HepG2 (cell line): Measurements from ENCODE around the gene PPP2R5D. TPM values are rescaled to one million over a fixed set of nuclear protein-coding genes. Genes with fewer than 3 reads are reported as not detected.

Source experiments
- EZH2 ChIP-seq: conservative IDR thresholded peaks from 2 replicates; pipeline ENCODE4 v1.6.1; 2012; ENCODE audit warnings: mild to moderate bottlenecking, low read depth, low read length, moderate library complexity
- FOSL2 ChIP-seq: sonication (generic); formaldehyde crosslinking; IDR thresholded peaks from 2 replicates; pipeline ENCODE4 v1.4.0; 2020; ENCODE audit warnings: missing genetic modification reagents
- JDP2 ChIP-seq: sonication (generic); formaldehyde crosslinking; IDR thresholded peaks from 2 replicates; pipeline ENCODE4 v1.8.1; 2022; ENCODE audit warnings: missing genetic modification reagents, borderline replicate concordance
- KDM5B ChIP-seq: sonication (generic); formaldehyde crosslinking; IDR thresholded peaks from 2 replicates; pipeline ENCODE4 v1.4.0; 2020; ENCODE audit warnings: missing genetic modification reagents, mild to moderate bottlenecking, borderline replicate concordance
- RCOR2 ChIP-seq: IDR thresholded peaks from 2 replicates; pipeline ENCODE4 v1.6.1; 2016; ENCODE audit warnings: missing biosample characterization, missing genetic modification reagents
- SUZ12 ChIP-seq: fragments of 150-350 bp; IDR thresholded peaks from 2 replicates; pipeline ENCODE4 v1.6.1; 2014; ENCODE audit warnings: low read depth, low read length
- TRIM24 ChIP-seq: sonication (generic); formaldehyde crosslinking; IDR thresholded peaks from 2 replicates; pipeline ENCODE4 v1.8.0; 2022; ENCODE audit warnings: mild to moderate bottlenecking, missing genetic modification reagents
- ZC3H13 ChIP-seq: sonication (generic); formaldehyde crosslinking; IDR thresholded peaks from 2 replicates; pipeline ENCODE4 v1.8.1; 2023; ENCODE audit warnings: mild to moderate bottlenecking, missing genetic modification reagents, moderate library complexity
- ZNF225 ChIP-seq: sonication (generic); formaldehyde crosslinking; IDR thresholded peaks from 2 replicates; pipeline ENCODE4 v1.4.0; 2020; ENCODE audit warnings: mild to moderate bottlenecking, missing genetic modification reagents
- ZNF746 ChIP-seq: sonication (generic); formaldehyde crosslinking; IDR thresholded peaks from 2 replicates; pipeline ENCODE4 v1.8.0; 2022; ENCODE audit warnings: mild to moderate bottlenecking, missing genetic modification reagents
- ZNF775 ChIP-seq: sonication (generic); formaldehyde crosslinking; IDR thresholded peaks from 2 replicates; pipeline ENCODE4 v1.4.0; 2020; ENCODE audit warnings: missing genetic modification reagents, mild to moderate bottlenecking, moderate library complexity, borderline replicate concordance
- polyA plus RNA-seq, 8 experiments: library from polyadenylated mRNA; depleted of rRNA in 3 of 8; stranded (reverse) in 7 of 8; unstranded in 1 of 8; fragments of >200 nt; fragmentation: Illumina TruSeq in 4 of 8; extraction: Trizol in 4 of 8; gene quantifications; 2 replicates each; pipeline versions ENCODE4 v1.2.1 to v1.2.3, GENCODE V29; 2011 to 2016; ENCODE audit warnings: low read depth in 4 of 8, missing spikeins in 1 of 8, mixed read lengths in 1 of 8; ENCODE audit not compliant: insufficient read depth in 1 of 8
- total RNA-seq, 5 experiments: library from RNA; depleted of rRNA; stranded (reverse); fragments of >200 nt; fragmentation: Illumina TruSeq; extraction: Trizol; gene quantifications; 2 replicates each; pipeline ENCODE4 v1.2.3, GENCODE V29; 2016; ENCODE audit warnings: low read depth in 1 of 5
- TF ChIP-seq, protein P1 (sequence below): sonication (generic); formaldehyde crosslinking; IDR thresholded peaks from 2 replicates; pipeline ENCODE4 v1.4.0; 2020; ENCODE audit warnings: mild to moderate bottlenecking, missing genetic modification reagents
- TF ChIP-seq, protein P2 (sequence below): fragments of 450-650 bp; IDR thresholded peaks from 2 replicates; pipeline ENCODE4 v1.6.1; 2017
- TF ChIP-seq, protein P3 (sequence below): sonication (generic); formaldehyde crosslinking; IDR thresholded peaks from 2 replicates; pipeline ENCODE4 v1.5.0; 2020; ENCODE audit warnings: mild to moderate bottlenecking, missing genetic modification reagents
- TF ChIP-seq, protein P4 (sequence below): sonication (generic); formaldehyde crosslinking; conservative IDR thresholded peaks from 2 replicates; pipeline ENCODE4 v1.8.0; 2022; ENCODE audit warnings: low read depth, missing genetic modification reagents

PPP2R5D gene
- total and polyA plus RNA-seq, 2 of the 13 experiments (the other 11 are each of a cell fraction or from before 2014, with no cell fraction given): 53.7 to 60.4 TPM

DNA sequence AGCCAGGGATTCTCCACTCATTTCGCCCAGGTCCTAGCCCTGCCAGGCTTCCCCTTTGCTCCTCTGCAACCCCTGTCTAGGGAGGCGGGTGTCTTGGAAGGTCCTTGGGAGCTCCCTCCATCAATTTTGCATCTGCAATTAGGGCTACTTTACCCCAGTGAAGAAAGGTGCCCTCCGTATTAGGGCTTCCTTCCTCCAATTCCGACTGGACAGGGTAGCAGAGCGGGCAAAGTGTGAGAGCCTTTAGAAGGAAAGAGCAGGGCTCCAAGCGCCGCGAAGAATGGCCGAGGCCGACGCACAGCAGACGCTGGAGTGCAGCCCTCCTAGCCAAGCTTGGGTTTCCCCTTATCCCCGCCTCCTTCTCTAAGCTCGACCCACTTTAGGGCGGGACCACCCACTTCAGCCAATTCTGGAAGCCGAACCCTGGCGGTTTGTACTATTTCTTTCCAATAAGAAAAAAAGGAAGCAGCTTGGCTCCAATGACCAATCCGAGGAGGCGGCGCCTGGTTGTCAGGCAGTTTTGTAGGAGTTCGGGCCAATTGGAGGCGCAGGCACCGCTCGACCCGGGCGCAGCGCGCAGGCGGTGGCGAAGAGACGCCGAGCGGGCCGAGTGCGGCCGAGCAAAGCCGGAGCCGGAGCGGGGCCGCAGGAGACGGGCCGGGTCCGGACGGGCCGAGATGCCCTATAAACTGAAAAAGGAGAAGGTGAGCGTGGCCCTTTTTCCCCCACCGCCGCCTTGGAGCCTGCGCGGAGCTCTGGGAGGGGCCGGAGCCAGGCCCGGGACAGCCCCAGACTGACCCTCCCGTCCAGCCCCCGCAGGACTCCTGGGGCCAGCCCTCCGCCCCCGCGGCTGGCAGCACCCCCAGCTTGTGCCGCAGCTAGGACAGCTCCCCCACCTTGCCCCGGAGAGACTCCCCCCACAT lies at the start of gene PPP2R5D (continued):
- TF ChIP-seq, protein P1, sequence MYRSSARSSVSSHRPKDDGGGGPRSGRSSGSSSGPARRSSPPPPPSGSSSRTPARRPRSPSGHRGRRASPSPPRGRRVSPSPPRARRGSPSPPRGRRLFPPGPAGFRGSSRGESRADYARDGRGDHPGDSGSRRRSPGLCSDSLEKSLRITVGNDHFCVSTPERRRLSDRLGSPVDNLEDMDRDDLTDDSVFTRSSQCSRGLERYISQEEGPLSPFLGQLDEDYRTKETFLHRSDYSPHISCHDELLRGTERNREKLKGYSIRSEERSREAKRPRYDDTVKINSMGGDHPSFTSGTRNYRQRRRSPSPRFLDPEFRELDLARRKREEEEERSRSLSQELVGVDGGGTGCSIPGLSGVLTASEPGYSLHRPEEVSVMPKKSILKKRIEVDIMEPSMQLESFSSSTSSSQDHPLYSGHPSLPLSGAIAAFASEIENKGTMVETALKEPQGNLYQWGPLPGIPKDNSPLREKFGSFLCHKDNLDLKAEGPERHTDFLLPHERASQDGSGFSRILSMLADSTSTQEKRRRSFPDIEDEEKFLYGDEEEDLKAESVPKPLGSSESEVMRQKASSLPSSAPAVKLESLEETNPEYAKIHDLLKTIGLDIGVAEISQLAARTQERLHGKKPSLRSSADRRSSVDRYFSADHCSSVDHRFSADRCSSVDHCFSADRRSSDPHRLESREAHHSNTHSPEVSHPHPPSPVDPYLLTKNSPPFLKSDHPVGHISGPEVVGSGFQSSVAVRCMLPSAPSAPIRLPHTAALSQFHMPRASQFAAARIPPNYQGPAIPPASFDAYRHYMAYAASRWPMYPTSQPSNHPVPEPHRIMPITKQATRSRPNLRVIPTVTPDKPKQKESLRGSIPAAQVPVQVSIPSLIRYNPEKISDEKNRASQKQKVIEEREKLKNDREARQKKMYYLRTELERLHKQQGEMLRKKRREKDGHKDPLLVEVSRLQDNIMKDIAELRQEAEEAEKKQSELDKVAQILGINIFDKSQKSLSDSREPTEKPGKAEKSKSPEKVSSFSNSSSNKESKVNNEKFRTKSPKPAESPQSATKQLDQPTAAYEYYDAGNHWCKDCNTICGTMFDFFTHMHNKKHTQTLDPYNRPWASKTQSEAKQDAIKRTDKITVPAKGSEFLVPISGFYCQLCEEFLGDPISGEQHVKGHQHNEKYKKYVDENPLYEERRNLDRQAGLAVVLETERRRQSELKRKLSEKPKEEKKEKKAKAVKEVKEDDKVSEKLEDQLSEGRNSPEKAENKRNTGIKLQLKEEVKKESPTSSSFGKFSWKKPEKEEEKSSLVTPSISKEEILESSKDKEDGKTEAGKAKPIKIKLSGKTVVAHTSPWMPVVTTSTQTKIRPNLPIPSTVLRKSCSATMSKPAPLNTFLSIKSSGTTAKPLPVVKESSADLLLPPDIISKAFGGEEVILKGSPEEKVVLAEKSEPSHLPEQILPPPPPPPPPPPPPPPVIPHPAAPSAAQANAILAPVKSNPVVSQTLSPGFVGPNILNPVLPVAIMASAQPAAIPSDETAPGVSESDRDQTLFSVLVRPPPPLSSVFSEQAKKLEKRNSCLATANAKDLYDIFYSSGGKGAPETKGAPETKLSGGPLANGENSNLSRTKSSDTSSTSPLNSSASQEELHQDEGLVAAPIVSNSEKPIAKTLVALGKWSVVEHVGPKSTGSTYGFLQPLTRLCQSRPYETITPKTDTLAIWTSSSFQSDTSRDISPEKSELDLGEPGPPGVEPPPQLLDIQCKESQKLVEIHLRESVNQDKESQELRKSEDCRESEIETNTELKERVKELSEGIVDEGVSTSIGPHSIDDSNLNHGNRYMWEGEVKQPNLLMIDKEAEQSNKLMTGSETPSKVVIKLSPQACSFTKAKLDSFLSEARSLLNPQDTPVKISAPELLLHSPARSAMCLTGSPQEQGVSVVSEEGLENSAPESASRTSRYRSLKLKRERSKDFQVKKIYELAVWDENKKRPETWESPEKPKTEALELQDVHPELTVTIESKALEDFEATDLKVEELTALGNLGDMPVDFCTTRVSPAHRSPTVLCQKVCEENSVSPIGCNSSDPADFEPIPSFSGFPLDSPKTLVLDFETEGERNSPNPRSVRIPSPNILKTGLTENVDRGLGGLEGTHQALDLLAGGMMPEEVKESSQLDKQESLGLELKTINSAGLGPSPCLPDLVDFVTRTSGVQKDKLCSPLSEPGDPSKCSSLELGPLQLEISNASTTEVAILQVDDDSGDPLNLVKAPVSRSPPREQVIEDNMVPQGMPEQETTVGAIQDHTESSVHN (CRISPR knock-in tag): no peak
- TF ChIP-seq KDM5B (CRISPR knock-in tag) (peak; percentile 58; the same call in 1 of the 2 replicates), ZNF746 (no peak), RCOR2 (CRISPR knock-in tag) (no peak), FOSL2 (CRISPR knock-in tag) (peak; percentile 16; the same call in 1 of the 2 replicates), ZNF775 (no peak), JDP2 (CRISPR knock-in tag) (no peak), TRIM24 (no peak), EZH2 (no peak), ZNF225 (CRISPR knock-in tag) (no peak; the same call in 1 of the 2 replicates), ZC3H13 (no peak), SUZ12 (no peak)
- TF ChIP-seq, protein P2, sequence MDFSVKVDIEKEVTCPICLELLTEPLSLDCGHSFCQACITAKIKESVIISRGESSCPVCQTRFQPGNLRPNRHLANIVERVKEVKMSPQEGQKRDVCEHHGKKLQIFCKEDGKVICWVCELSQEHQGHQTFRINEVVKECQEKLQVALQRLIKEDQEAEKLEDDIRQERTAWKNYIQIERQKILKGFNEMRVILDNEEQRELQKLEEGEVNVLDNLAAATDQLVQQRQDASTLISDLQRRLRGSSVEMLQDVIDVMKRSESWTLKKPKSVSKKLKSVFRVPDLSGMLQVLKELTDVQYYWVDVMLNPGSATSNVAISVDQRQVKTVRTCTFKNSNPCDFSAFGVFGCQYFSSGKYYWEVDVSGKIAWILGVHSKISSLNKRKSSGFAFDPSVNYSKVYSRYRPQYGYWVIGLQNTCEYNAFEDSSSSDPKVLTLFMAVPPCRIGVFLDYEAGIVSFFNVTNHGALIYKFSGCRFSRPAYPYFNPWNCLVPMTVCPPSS: no peak
- TF ChIP-seq, protein P3, sequence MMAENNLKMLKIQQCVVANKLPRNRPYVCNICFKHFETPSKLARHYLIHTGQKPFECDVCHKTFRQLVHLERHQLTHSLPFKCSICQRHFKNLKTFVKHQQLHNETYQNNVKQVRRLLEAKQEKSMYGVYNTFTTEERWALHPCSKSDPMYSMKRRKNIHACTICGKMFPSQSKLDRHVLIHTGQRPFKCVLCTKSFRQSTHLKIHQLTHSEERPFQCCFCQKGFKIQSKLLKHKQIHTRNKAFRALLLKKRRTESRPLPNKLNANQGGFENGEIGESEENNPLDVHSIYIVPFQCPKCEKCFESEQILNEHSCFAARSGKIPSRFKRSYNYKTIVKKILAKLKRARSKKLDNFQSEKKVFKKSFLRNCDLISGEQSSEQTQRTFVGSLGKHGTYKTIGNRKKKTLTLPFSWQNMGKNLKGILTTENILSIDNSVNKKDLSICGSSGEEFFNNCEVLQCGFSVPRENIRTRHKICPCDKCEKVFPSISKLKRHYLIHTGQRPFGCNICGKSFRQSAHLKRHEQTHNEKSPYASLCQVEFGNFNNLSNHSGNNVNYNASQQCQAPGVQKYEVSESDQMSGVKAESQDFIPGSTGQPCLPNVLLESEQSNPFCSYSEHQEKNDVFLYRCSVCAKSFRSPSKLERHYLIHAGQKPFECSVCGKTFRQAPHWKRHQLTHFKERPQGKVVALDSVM: 0 out of 2 replicates have a peak, but pooled peaks have one; percentile 1
- TF ChIP-seq, protein P4, sequence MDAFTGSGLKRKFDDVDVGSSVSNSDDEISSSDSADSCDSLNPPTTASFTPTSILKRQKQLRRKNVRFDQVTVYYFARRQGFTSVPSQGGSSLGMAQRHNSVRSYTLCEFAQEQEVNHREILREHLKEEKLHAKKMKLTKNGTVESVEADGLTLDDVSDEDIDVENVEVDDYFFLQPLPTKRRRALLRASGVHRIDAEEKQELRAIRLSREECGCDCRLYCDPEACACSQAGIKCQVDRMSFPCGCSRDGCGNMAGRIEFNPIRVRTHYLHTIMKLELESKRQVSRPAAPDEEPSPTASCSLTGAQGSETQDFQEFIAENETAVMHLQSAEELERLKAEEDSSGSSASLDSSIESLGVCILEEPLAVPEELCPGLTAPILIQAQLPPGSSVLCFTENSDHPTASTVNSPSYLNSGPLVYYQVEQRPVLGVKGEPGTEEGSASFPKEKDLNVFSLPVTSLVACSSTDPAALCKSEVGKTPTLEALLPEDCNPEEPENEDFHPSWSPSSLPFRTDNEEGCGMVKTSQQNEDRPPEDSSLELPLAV (CRISPR knock-in tag): no peak
